ENCODE data around the gene TNC.
"Not testable (repeated sequence)": the region's sequence is repeated elsewhere in the genome, so short reads cannot be mapped to it uniquely, and the experiment has no call there.

The TNC gene

GRCh38 chr9:115130176-115130575 is 12.2 kb upstream of the TNC start:
- in situ Hi-C loops (cut with MboI; ENCODE audit: low sequenced_read_pairs, unreplicated experiment) = no loop called here
- no peak for DNase-seq (ENCODE audit: low spot score)
- no peak for TF ChIP-seq CTCF (IDR thresholded peaks at IDR 0.05; ENCODE audit: borderline replicate concordance, control extremely low read depth, extremely low read depth, insufficient read depth, missing control alignments)

GRCh38 chr9:115128726-115129125 is 10.8 kb upstream of the TNC start:
- DNase-seq (ENCODE audit: low spot score); in situ Hi-C loops (cut with MboI; ENCODE audit: low sequenced_read_pairs, unreplicated experiment): not testable (repeated sequence)

- in situ Hi-C loops (cut with MboI; ENCODE audit: low sequenced_read_pairs, unreplicated experiment) = no loop called here
- no peak for DNase-seq (ENCODE audit: low spot score)
- no peak for TF ChIP-seq CTCF (IDR thresholded peaks at IDR 0.05; ENCODE audit: borderline replicate concordance, control extremely low read depth, extremely low read depth, insufficient read depth, missing control alignments)
Measured at GRCh38 chr9:115127191-115127817, 9.3 kb upstream of the TNC start.

DNA sequence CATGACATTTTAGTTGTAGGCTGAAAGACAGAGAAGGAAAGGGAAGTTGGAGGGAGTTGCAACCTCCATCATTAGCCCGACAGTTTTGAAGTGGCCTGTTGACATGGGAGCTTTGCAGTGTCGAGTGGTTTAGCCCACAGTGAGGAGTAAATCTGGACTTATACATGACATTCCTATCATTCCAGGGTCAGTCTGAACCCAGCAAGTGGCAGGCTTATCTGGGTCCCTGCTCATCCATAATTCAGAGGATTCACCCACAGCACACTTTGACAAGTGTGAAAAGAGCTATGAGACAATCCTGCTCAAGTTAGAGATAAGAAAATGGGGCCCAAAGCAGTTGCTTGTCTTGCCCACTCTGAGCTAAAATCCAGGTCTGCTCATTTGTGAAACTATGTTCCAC is 8.4 kb upstream of the TNC start:
- DNase-seq (ENCODE audit: low spot score) = no peak
- in situ Hi-C loops (cut with MboI; ENCODE audit: low sequenced_read_pairs, unreplicated experiment) = no loop called here
- TF ChIP-seq CTCF (IDR thresholded peaks at IDR 0.05; ENCODE audit: borderline replicate concordance, control extremely low read depth, extremely low read depth, insufficient read depth, missing control alignments) = no peak

GRCh38 chr9:115122937-115123336 is 5.0 kb upstream of the TNC start:
- in situ Hi-C loops (cut with MboI; ENCODE audit: low sequenced_read_pairs, unreplicated experiment) = no loop called here
- TF ChIP-seq CTCF (IDR thresholded peaks at IDR 0.05; ENCODE audit: borderline replicate concordance, control extremely low read depth, extremely low read depth, insufficient read depth, missing control alignments) = no peak
- no peak for DNase-seq (ENCODE audit: low spot score)

DNA sequence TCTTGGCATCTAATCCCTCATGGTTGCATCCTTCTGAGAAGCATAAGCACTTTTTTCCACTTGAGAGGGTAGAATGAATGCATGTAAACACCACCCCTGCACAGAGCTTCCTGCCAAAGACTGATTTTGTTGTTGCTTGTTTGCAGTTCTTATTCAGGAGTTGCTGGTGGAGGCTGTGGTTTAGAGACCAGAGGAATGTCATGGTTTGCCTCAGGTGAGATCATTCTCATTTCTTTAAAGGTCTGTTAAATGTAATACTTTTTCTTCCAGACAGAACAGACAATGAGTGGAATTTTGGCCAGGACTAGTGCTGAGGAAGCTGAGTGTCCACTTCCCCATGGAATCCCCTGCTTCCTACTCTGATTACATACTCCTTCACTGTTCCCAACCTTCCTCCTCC is 3.2 kb upstream of the TNC start:
- in situ Hi-C loops (cut with MboI; ENCODE audit: low sequenced_read_pairs, unreplicated experiment) = no loop called here
- no peak for TF ChIP-seq CTCF (IDR thresholded peaks at IDR 0.05; ENCODE audit: borderline replicate concordance, control extremely low read depth, extremely low read depth, insufficient read depth, missing control alignments)
- no peak for DNase-seq (ENCODE audit: low spot score)

DNA sequence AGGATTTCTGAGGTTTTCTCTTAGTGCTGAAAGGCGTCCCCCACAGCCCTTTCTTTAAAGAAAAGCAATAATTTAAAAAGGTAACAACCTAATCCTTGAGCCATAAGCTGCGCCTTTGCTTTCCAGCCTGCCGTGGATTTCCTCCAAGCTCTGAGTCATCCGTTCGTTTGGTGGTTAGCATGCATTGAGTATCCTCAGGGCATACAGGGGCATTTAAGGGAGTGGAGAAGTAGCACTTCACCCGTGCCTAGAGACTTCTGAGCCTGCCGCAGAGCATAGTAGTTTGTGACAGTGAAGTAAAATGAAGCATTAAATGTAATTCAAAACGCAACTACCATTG is 892 bp upstream of the TNC start:
- no peak for TF ChIP-seq CTCF (IDR thresholded peaks at IDR 0.05; ENCODE audit: borderline replicate concordance, control extremely low read depth, extremely low read depth, insufficient read depth, missing control alignments)
- DNase-seq (ENCODE audit: low spot score) = no peak
- in situ Hi-C loops (cut with MboI; ENCODE audit: low sequenced_read_pairs, unreplicated experiment) = no loop called here
